Stimulated activated CD4-positive, alpha-beta T cell treated with anti-CD3 and anti-CD28 coated beads, Interleukin-12 subunit alpha, Interleukin-12 subunit beta, amount 100 ng/mL, for 24 hours (primary cell): Measurements from ENCODE around the gene RPL37.
"Not testable (repeated sequence)": the region's sequence is repeated elsewhere in the genome, so short reads cannot be mapped to it uniquely, and the experiment has no call there.

Experiments used
- DNase-seq, 2 experiments: peaks; one replicate each; pipeline ENCODE4 v3.0.0-alpha.2; 2020; ENCODE audit warnings: low read depth in 2 of 2

The RPL37 gene

DNA sequence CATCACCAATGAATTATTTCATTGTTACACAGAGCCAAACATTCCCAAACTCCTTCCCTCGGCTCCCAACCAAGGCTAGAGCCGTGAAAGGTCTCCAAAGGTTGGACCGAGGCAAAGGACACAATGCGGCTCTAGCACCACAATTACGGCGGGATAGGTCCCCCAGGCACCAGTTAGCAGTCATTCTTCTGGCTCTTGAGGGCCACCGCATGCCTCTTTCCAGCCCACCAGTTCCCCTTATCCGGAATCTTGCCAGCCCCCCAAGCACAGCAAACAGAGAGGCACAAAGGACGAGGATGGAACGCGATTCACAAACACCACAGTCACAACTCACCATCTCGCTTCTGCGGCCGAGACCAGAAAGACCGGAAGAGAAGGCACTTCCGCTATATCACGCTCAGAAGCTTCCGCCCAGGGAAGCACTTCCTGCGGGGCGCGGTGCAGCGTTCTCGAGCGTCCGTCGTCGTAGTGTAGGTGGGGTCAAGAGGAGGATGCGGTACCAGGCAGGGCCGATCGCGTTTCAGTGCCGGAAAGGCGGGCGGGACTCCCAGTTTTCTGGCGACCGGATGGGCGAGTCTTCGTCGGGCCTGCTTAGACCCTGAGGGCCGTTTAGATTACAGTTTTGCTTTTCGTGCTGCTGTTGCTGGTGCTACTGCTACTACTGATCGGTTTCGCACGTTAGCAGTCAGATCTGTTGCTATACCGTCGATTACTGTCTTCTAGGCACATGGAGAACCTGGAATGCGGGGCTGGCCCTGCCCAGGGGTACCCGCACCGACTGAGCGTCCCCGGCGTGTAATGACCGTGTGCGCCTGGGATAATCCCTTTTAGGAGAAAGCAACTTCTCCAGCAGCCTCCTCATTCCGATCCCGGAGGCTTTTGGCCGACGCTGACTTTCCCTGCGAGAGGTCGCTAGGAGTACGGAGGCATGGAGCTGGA lies at the start of gene RPL37:
RPL37 (minus strand) TSS at position 374 of the 939 bp plus-strand sequence; CDS start at position 337, 37 bp downstream.
- DNase-seq: peak; percentile 87 to 90

DNA sequence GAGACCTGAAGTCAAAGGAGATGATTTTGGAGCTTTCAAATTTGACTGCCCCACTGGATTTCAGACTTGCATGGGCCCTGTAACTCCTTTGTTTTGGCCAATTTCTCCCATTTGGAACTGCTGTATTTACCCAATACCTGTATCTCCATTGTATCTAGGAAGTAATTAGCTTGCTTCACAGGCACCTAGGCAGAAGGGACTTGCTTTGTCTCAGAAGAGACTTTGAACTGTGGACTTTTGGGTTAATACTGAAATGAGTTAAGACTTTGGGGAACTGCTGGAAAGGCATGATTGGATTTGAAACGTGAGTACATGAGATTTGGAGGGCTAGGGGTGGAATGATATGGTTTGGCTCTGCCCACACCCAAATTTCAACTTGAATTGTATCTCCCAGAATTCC lies 48.0 kb upstream of the RPL37 start:
- not testable (repeated sequence) for DNase-seq

- DNase-seq: no peak
Measured at GRCh38 chr5:40882291-40882690, 47.3 kb upstream of the RPL37 start.

- no peak for DNase-seq
Measured at GRCh38 chr5:40879163-40879942, 44.3 kb upstream of the RPL37 start.

DNA sequence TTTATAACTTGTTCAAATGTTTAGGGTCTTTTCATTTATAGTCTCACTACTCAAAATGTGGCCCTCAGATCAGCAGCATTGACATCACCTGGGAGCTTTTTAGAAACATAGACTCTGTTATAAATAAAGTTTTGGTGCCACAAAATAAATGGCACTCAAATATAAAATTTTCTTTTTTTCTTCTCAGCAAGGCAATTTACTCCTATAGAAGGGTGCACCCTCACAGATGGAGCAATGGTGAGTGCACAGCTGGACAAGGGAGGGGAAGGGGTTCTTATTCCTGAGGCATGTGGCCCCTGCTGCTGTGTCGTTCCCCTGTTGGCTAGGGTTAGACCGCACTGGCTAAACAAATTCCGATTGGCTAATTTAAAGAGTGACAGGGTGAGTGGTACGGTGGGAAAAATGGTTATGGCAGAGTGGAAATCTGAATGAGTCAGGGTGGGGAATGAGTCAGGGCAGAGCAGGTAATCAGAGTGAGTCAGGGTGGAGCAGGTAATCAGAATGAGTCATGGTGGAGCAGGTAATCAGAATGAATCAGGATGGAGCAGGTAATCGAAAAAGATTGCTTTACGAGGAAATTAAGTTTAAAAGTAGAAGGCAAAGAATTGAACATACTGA lies 42.5 kb upstream of the RPL37 start:
- peak in 1 of 2 experiments; percentile 3 for DNase-seq

GRCh38 chr5:40875958-40876357 lies 40.9 kb upstream of the RPL37 start:
- DNase-seq: no peak

DNA sequence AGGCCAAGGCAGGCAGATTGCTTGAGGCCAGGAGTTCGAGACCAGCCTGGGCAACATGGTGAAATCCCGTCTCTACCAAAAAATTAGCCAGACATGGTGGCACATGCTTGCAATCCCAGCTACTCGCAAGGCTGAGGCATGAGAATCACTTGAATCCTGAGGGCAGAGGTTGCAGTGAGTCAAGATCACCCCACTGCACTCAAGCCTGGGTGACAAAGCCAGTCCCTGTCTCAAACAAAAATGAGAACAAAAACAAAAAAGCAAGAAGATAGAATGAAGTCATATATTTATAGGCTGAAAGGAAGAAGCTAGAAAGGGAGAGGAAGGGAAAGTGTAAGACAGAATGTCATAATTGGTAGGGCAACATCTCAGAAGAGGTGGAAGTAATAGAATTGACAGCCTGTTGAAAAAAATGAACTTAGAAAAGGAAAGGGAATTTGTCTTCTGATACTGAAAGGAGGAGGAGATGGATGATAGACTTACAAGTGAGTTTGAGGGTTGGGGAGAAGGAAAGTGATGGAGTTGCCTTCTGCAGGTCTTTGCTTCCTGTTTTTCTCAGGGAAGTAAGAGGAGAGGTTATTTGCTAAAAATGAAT lies 38.4 kb upstream of the RPL37 start:
- no peak for DNase-seq

GRCh38 chr5:40872253-40872652 lies 37.2 kb upstream of the RPL37 start:
- DNase-seq: not testable (repeated sequence)

- DNase-seq: no peak
Measured at GRCh38 chr5:40871177-40871576, 36.2 kb upstream of the RPL37 start.

GRCh38 chr5:40869384-40869783 lies 34.4 kb upstream of the RPL37 start:
- no peak for DNase-seq

DNA sequence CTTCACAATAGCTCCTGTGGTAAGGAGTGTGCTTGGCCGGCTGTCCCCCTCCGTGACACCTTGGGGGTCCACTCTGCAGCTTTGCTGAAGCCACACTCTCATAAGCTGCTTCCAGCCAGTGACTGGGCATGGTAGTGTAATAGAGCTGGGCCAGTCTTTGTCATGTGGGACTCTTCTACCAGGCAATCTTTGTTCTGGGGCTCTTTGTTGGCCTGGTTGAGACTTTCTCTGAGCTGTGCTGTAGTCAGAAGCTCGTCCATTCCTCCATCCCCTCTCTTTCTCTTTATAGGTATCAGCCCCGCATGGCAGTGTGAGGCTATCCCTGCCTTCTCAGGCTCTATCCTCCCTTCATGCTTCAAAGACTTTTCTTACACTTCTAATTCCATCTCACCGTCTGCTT lies 31.8 kb upstream of the RPL37 start:
- DNase-seq: no peak

DNA sequence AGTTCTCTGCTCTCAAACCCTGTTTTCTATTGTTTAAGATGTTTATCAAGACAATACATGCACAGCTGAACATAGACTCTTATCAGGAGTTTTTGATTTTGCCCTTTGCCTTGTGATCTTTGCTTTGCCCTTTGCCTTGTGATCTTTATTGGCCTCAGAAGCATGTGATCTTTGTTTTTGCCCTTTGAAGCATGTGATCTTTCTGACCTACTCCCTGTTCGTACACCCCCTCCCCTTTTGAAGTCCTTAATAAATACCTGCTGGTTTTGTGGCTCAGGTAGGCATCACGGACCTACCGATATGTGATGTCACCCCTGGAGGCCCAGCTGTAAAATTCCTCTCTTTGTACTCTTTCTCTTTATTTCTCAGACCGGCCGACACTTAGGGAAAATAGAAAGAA lies 30.0 kb upstream of the RPL37 start:
- DNase-seq: not testable (repeated sequence)

GRCh38 chr5:40860711-40861110 lies 25.7 kb upstream of the RPL37 start:
- no peak for DNase-seq

DNA sequence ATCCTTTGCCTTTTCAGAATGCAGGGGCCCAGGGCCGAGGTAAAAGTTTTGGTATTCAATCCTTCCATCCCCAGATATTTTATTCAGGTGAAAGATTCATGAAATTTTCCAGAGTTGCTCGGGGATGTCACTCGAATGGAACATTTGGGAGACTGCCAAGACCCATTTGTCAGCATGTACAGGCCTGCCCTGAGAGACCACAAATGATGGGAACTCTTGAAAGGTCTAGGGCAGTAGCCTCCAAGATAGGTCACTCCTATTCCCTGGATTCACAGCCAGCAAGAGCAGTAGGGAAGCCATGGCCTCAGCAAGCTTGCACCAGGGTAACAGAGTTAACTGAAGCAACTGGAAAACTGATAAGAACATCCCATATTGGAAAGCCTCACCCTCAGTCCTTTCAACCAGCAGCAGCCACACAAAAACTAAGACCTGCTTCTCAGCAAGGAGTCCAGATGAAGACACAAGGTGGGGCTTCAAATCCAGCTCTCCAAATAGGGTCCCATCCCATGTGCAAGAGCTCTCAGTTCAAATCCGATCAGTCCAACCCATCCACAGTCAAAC lies 18.7 kb upstream of the RPL37 start:
- DNase-seq: no peak

DNA sequence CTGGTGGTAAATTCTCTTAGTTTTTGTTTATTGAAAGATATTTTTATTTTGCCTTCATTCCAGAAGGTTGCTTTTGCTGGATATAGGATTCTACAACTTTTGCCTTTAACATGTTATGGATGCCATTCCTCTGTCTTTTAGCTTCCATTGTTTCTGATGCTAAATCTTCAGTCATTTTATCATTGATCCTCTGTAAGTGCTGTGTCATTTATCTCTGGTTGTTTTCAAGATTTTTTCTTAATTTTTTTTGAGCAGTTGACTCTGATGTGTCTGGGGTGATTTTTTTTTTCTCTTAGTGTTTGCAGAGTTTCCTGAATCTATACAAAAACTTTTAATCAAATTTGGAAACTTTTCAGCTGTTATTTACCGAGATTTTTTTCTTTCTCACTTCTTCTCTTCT lies 12.5 kb upstream of the RPL37 start:
- no peak for DNase-seq

- no peak for DNase-seq
Measured at GRCh38 chr5:40846371-40846770, 11.3 kb upstream of the RPL37 start.

- DNase-seq: no peak
Measured at GRCh38 chr5:40844565-40844964, 9.5 kb upstream of the RPL37 start.

GRCh38 chr5:40842351-40842750 lies 7.3 kb upstream of the RPL37 start:
- DNase-seq: no peak

GRCh38 chr5:40841068-40841805 lies 6.2 kb upstream of the RPL37 start, which contains the start of gene CARD6:
CARD6 (plus strand) TSS chr5:40841367; CDS start chr5:40841383, 16 bp downstream.
- DNase-seq: no peak

GRCh38 chr5:40838086-40838485 lies 3.1 kb upstream of the RPL37 start:
- DNase-seq: no peak

- DNase-seq: no peak
Measured at GRCh38 chr5:40834391-40834848, 602 bp downstream of the RPL37 start.
